Stimulated activated CD4-positive, alpha-beta T cell treated with anti-CD3 and anti-CD28 coated beads, Interleukin-4, amount 100 ng/mL, for 24 hours (primary cell): Measurements from ENCODE around the gene ARHGAP21.
"Not testable (repeated sequence)": the region's sequence is repeated elsewhere in the genome, so short reads cannot be mapped to it uniquely, and the experiment has no call there.

Experiments used
- DNase-seq: peaks from one replicate; pipeline ENCODE4 v3.0.0-alpha.2; 2020

The ARHGAP21 gene

DNA sequence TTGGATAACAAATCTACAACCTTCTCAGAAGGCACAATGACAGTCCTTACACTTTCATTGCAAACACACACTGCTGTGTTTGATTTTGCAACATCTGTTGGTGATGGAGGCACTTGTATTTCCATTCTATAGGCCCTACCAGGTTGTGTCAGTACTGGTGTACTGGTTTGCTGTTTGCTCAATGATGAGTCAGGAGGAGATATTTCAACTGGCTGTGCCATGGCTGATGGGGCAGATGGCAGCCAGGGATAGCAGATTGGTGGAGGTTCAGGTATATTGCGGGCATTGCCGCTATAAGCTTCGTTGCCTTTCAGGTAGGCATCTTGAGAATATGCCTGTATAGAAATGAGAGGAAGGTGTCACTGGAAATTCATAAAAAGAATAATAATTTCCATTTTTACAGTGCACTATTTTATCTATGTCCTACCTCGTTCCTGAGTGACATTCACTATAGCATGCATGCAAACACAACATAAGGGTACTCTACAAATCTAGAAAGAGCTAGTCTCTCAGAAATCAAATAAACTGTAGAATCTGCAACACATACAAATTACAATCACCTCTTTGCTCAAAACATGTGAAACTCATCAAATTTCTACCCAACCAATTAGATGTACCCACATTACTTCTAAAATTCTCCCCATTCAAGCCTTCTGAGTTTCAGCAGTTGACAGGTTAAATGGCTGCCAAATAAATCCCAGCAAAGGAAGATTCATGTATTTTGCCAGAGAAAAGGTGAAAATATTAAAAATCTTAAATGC, 102.5 kb downstream of the ARHGAP21 start:
- DNase-seq, result not testable (repeated sequence)

DNA sequence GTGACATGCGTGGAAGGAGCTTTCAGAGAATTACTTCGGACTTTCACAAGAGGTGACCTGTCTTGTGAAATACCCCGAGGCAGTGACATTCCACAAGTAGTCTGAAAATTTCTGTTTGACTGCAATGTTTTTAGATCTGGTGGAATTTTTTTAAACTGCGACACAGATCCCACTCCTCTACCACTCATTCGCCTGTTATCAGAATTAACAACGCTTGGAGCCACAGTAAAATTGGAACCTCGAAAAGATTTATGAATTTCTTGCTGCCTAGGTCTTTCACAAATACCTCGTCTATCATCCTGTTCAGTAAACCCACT, 103.7 kb downstream of the ARHGAP21 start:
- DNase-seq, result not testable (repeated sequence)

DNA sequence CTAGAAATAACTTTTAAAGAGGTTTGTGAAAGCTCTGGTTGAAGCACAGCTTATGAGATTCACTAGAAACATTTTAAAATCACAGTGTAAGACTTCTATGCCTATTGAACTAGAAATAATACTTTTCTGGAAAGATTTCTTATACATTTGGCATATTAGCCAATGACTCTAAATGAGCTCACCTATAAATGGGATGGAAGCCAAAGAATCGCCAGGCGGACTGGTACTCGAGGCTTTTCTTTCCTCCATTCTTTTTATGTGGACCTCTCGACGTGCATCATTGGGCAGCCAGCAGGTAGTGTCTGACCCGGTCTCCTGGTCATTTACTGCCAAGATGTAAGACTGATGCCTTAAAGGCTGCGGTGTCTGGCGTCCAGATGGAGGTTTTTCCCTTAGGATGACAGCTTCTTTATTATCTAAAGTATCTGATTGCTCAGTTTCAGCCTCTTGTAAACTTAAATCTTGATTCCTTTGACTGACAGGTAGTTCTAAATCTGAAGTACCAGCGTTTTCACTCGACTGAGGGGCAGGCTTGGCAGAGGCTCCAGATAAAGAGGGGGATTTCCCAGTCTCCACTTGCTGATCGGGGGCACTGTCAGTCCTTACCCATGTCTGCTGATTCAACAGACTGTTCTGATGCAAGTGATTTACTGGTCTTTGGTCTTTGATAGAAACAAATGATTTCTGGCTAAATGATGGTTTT, 104.2 kb downstream of the ARHGAP21 start:
- not testable (repeated sequence) for DNase-seq

DNA sequence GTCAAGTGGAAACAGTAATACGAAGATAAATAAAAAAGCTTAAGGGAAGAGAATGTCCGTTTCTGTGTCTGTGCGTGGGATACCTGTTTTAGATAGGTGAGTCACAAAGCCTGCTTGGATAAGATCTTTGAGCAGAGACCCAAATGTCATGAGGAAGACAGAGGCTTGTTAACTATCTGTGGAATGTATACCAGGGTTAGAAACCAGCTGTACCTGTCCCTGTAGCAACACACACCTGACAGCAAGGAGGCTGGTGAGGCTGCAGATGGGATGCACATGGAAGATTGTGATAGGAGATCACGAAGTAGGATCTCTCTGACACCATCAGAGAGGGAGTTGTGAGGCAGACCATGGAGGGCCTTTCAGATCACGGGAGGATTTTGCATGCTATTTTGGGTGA, 105.3 kb downstream of the ARHGAP21 start:
- DNase-seq, result no peak

DNA sequence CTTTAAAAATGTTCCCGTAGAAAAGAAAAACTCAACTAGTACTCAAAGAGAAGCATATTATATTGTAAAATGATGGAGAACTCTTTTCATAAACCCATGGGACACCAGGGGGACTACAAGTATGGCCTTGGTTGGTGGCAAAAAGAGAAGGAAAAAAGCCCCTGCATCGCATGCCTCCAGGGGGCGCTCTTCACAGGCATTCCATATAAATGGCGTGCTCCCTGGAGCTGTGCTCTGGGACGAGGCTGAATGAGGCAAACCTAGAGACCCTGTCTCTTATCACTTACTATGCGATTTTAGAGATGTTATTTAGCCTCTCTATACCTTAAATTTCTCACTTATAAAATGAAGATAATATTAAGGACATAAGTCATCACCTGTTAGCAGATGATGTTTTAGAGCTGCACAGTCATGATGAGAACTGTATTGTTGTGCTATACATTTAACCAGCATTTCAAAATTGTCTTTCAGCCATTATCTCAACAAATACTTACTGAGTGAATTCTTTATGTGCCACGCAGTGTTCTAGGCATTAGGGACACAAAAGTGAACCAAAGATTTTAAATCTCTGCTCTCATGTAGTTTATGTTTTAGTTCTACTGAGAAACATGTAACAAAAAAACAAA, 105.8 kb downstream of the ARHGAP21 start:
- DNase-seq, result peak; percentile 42

DNA sequence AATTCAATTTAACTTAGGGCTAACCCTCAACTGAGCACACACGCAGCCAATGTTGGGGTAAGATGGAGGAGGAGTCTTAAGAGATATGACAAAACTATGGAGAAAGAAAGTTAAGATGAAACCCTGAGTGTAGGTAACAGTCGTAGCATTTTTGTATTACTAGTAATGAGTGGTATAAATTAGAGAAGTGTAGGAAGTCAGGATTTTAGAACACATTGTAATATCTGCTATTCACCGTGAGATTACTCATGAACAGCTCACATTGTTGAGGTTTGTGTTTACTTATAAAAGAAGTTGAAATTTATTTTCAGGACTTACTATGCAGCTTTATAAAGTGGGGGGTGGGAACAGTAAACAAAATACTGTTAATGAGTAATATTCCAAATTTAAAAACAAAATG, 107.2 kb downstream of the ARHGAP21 start:
- no peak for DNase-seq

DNA sequence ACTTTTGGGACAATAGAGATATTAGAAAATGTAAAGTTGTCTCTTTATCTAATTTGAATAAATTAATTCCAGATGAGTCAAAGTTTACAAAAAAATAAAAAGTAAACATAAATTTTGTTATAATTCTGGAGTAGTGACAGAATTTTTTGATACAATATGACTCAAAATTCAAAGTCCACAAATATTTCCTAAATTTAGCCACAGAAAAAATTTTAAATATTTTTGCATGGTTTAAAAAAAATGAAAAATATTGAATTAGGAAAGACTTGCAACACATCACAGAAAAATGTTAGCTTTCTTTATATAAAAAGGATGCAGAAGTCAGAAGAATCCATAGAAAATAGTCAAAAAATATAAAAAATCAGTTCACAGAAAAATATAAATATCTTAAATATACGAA, 117.7 kb downstream of the ARHGAP21 start:
- no peak for DNase-seq

DNA sequence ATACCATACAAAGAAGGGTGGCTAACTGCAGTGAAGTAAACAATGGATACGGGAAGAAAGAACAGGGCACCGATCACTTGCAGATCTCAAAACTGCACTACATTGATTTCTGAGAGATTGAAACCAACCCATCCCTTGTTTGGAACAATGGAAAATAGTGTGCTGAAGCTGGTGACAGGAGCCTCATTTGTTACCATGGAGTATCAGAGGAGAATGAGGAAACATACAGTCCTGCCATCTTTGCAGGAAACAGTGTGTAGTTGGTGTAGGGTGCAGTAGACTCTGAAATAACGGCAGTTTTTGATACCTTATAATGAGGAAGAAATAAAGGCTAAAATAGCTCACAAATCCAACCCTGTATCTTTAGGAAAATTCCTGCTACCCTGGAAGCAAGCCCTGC, 118.5 kb downstream of the ARHGAP21 start:
- DNase-seq, result no peak

DNA sequence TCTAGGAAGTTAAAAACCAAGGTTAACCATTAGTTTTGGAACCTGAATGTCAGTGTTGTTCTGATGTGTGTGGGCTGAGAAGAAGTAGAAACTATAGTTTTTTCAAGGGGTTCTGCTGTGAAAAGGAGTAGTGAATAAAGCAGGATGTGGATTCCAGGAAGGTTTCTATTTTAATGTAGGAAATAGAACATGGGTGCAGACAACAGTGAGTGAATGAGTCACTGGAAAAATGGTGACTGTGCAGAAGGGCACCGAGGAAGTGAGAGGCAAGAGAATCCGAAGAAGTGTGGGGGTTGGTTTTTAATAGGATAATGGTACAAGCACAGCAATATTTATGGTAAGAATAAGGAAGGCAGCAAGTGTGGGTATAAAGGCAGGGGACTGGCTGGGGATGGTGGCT, 120.4 kb downstream of the ARHGAP21 start:
- DNase-seq, result peak; percentile 14

DNA sequence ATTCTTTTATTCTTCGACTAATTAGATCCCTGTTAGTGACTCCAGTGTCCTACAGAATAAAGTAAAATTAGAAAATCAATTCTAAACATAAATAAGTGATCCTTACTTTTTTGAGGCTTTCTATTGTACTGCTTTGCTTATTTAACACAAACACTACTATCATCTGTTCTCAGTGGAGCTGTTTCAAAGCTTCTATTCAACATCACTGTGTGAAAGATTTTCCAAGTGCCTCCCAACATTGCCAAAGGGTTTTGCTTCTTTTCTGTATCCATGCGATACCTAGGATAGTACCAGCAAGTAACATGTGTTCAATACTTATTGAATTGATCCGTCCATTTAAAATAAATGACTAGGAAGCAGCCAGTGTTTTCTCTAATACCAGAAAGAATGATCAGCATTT, 125.7 kb downstream of the ARHGAP21 start:
- no peak for DNase-seq

DNA sequence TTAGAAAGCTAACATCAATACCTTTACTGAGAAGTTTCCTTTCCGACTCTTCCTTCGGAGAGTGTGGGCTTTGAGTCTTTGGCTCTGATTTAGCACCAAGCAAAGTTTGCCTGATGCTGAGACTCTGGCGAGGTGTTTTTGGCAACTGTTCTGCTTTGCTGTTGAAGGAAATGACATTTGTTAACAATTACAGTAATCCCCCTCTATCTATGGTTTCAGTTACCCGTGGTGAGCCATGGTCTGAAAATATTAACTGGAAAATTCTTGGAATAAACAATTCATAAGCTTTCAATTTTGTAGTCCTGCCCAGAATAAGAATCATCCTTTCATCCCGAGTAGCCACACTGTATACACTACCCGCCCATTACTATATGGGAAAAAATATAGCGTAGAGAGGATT, 126.3 kb downstream of the ARHGAP21 start:
- no peak for DNase-seq

DNA sequence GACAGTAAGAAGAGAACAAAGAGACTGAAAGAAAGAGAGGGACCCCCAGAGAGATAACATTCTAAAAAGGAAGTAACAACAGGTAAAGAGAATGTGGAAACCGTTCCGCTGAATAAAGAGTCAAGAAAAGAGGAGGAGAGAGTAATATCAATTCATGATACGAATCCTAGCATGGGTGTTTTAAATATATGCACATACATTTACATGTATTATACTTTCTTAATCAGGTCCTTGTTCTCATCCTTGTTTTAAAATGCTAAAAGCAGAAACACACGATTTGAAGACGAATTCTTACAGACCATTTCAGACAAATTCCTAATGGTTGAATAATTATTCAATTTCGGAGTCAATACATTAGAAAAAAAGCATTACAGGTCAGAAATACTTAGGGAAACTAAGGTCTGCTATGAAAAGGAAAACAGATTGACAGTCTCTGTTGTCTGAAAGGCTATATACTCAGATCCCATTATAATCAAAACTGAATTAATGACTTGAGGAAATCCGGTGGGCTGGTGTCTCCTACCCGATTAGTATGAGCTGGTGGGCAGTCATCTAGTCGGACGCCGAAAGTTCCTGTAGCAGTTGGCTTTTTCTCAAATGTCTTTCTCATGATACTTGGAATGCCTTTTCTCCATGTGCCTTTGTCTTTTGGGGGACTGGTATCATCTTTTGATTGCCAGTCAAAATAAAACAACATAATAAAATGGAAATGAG, 127.3 kb downstream of the ARHGAP21 start:
- no peak for DNase-seq

DNA sequence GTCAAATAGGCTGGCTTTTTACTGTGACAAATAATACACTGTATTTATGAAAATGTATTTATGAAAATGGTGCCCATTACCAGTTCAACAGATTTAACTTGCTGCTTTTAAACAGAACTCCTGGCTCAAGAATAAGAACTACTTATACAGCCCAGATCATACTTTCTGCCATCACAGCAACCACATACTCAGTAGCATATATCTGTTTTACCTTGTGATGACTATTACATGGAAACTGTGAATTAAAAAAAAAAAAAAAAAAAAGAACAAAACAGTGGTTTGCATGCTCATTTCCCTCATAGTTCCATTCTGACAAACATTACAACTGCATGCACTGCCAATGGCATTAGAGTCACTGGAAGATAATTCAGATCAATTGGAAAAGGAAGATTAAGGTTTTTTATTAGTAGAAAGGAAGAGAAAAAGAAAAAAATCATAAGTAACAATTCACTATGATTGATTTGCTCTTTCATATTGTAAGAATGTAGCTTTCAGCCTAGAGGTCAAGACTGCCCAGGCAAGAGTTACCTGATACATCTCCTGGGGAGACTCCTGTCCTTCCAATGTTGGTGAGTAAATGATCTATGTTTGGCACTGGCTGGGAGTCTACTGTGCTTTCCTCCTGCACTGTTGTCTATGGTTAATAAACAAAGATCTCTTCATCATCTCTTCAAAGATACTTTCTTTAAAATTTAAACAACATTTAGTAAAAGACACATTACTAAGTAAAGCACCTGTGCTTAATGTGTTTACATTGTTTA, 132.8 kb downstream of the ARHGAP21 start:
- no peak for DNase-seq

DNA sequence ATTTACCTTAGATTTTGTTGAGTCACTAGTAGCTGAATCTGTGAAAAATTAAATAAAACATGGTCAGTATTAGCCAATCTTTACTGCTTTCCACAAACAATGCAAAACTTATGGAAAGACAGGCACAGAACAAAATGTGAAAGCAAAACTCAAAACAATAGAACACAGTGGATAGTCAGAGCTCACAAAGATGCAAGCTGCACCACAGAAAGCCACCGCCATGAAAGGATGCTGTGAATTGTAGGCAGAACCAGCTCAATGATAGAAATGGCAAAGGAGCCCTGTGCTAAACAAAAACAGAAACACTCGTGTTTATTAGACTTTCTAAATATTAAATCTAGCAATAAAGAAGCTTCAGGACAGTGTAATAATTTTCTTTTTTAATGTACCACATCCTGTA, 134.4 kb downstream of the ARHGAP21 start:
- DNase-seq, result no peak

DNA sequence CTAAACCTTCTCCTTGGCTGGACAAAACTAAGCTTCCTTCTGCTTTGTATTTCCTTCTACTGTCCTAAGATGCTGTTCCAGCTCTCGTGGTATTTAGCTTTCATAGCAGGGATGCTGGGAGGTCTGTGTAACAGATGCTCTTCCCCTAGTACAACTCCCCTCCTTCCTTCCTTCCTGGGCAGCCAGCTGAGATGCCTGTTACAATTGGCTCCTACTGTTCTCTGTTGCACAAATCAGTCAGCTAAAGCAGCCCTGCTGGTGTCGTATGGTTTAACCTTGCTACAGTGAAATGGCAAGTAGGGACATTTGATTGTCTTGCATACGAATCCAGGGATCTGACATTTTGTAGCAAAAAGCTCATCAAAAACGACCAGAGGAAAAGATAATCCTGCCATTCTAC, 143.8 kb downstream of the ARHGAP21 start:
- no peak for DNase-seq

DNA sequence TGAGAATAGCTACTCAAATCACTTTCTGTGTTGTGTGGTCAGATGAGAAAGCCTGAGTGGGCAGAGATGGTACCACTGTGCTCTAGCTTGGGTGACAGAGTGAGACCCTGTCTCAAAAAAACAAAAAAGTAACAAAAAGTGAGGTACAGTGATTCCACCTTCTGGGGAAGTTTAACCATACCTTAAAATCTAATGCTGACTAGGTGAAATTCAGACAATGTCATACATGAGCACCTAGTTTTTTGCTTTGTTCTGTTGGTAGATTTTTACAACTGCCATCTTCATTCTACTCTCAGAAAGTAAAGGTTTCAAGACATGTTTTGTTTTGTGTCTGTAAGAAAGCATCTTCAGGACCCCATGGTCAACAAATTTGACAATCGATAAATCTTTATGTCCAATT, 144.2 kb downstream of the ARHGAP21 start:
- no peak for DNase-seq

DNA sequence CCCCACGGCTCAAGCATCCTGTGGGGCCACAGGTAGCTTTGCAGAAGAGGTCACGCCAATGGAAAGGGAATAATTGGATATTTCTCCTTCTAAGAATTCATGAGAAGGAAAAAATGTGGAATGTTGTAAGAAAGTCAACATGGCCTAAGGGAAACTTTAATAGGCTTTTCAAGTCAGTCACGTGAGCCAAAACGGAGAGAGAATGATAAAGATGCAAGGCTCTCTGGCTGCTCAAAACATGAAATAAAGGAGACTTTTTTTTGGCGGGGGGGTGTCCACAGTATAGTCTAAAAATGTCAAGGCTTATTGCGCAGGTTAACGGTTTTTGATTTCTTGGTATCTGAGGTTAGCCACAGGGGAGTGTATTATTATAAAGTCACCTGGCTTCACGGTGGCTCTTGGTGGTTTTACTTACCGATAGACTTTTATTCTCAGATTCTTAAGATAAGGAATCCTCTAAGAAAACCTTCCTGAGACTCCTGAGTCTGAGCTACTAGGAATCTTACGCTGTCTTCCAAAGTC, 148.1 kb downstream of the ARHGAP21 start:
- DNase-seq, result no peak

DNA sequence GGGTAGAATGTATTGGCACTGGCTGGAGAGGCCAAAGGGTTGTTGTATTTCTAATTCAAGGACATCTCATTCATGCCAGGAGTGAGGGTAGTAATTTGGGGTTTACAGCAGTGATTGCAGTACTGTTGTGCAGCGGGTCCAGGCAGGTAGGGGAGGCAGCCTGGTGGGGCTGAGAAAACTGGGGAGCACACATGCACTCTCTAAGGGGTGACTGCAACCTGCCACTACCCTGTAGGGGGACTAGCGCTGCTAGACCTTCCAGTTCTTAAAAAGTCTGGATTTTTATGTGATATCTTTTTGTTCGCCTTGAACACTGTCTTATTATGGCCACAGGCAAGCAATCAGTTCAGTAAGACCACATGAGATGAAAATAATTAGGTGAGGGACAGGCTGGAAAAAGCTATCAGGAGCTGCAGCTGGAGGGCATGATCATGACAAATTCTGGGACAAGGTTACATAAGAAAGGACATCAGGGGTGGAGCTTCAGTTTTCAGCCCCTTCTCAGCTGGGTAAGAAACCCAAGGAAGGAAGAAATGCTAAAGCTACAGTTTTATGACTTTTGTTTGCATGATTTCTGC, 149.0 kb downstream of the ARHGAP21 start:
- DNase-seq, result no peak

DNA sequence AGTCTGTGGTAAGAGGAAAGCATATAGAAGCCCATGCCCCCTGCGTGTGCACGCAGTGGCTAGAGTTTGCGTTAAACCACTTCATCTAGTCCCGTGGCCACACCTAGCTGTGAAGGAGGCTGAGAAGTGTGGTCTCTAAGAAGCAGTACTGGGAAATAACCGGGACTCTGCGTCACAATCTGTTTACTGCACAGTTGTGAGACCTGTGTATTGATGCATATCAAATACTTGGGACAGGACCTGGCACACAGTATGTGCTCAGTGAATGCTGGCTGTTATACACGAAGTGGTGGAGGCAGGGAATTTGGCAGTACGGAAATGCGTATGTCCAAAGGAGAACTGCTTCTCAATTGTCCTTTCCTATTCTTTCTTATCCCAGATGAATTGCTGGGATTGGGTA, 149.5 kb downstream of the ARHGAP21 start:
- DNase-seq, result no peak

DNA sequence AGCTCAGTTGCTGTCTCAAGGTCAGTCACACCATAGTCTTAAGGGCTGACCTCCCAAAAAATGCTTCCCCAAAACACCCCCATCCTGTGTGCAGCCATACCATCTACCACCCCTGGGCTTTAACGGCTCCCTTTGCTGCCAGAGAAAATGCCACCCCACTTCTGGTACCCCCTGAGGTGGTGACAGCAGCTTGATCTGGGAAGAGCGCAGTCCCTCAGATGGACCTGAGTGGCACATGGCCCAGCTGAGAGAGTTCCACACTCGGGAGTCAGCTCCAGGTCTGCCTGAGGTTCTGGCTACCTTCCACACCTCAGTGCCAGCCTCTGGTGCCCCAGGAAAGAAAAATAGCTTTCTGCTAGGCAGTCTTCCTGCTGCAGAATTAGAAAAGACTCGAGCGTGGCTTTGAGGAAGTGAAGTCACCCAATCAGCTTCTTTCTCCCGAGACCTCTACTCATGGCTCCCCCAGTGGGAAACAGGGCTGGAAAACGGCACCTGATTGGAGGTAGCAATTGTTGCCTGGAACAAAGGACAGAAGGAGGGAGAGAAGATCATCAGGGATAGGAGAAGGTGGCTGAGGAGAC, 151.7 kb downstream of the ARHGAP21 start:
- DNase-seq, result no peak

DNA sequence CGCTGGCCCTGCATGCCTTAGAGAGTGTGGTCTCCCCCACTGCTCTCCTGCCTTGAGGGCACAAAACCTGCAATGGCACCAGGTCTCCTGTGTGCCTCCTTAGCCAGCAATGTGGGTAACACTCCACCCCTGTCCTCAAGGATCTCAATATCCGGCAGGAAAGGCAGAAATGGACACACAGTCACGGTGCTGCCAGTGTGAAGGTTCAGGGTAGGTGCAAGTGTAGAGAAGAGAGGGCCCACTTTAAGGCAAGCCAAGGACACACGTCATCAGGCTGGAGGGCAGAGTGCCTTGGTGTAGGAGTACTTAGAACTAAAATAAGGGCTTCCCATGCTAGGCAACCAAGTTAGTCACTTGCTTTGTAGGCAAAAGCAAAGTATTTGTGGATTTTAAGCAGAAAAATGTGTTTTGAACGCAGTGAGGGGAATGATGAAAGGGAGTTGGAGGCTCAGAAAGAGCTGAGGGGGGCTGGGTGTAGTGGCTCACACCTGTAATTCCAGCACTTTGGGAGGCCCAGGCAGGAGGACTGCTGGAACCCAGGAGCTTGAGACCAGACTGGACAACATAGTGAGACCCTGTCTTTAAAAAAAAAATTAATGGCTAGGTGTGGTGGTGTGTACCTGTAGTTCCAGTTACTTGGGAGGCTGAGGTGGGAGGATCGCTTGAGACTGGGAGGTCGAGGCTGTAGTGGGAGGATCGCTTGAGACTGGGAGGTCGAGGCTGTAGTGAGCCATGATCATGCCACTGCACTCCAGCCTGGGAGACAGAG, 152.8 kb downstream of the ARHGAP21 start:
- no peak for DNase-seq
